ENCODE results near the gene EEF2KMT.

DNA sequence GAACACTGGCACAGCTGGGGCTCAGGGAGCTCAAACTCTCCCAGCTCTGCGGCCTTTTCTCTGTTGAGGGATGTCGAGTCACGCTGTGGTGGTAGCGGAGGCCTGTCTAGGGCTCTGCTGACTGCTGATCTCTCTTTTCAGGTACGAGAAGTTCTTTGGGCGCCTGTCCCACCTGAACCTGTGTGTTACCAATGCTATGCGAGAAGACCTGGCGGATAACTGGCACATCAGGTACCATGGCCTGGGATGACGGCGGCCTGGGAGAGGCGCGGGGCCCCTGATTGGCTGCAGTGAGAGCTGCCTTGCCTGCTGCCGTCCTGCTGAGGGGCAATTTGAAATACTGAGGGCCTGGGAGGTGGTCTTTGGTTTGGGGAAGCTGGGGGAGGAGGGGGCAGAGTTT, 20.3 kb downstream of the EEF2KMT start:
- TF ChIP-seq, protein P1, sequence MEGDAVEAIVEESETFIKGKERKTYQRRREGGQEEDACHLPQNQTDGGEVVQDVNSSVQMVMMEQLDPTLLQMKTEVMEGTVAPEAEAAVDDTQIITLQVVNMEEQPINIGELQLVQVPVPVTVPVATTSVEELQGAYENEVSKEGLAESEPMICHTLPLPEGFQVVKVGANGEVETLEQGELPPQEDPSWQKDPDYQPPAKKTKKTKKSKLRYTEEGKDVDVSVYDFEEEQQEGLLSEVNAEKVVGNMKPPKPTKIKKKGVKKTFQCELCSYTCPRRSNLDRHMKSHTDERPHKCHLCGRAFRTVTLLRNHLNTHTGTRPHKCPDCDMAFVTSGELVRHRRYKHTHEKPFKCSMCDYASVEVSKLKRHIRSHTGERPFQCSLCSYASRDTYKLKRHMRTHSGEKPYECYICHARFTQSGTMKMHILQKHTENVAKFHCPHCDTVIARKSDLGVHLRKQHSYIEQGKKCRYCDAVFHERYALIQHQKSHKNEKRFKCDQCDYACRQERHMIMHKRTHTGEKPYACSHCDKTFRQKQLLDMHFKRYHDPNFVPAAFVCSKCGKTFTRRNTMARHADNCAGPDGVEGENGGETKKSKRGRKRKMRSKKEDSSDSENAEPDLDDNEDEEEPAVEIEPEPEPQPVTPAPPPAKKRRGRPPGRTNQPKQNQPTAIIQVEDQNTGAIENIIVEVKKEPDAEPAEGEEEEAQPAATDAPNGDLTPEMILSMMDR (IDR thresholded peaks at IDR 0.05) = no peak
- no peak for TF ChIP-seq POLR2A (IDR thresholded peaks at IDR 0.05)
